OCI-LY1 (cell line): Measurements from ENCODE around the gene GRAP2.

Experiments
- CTCF ChIP-seq: fragments of 200-600 bp; sonication (generic), shearing (Covaris generic); IDR thresholded peaks from 2 replicates; pipeline ENCODE4 v1.5.1; 2017; ENCODE audit warnings: mild to moderate bottlenecking, antibody characterized with exemption, low read length, moderate library complexity, mixed read lengths
- EZH2 ChIP-seq: fragments of 200-600 bp; sonication (generic), shearing (Covaris generic); IDR thresholded peaks from 2 replicates; pipeline ENCODE4 v1.8.0; 2017; ENCODE audit warnings: borderline replicate concordance, mixed run types, mild to moderate bottlenecking, antibody characterized with exemption, low read length, moderate library complexity, mixed read lengths

- TF ChIP-seq CTCF (no peak), EZH2 (no peak)
Measured at GRCh38 chr22:39970742-39971141, 69.9 kb downstream of the GRAP2 start.
